Left ventricle myocardium inferior (tissue), 1 donor: ENCODE results near the gene SLC51A. TPM values are rescaled to one million over a fixed set of nuclear protein-coding genes. Genes with fewer than 3 reads are reported as not detected.
"Not testable (repeated sequence)": the region's sequence is repeated elsewhere in the genome, so short reads cannot be mapped to it uniquely, and the experiment has no call there.

ENCODE experiments used
- DNase-seq: peaks from one replicate; pipeline ENCODE4 v3.0.0-alpha.2; 2020
- H3K27ac ChIP-seq: fragments of 200-600 bp; replicated peaks from 2 replicates; pipeline ENCODE4 v1.8.0; 2021
- H3K27me3 ChIP-seq: fragments of 200-600 bp; 2 replicates; pipeline ENCODE4 v1.8.0; 2021; ENCODE audit warnings: low read depth
- H3K36me3 ChIP-seq: fragments of 200-600 bp; 2 replicates; pipeline ENCODE4 v1.8.0; 2021
- H3K4me1 ChIP-seq: fragments of 200-600 bp; 2 replicates; pipeline ENCODE4 v1.8.0; 2021
- H3K4me3 ChIP-seq: fragments of 200-600 bp; 2 replicates; pipeline ENCODE4 v1.8.0; 2021; ENCODE audit warnings: mild to moderate bottlenecking, moderate library complexity
- H3K9me3 ChIP-seq: fragments of 200-600 bp; replicated peaks from 2 replicates; pipeline ENCODE4 v1.8.0; 2021
- CTCF ChIP-seq: fragments of 200-600 bp; IDR thresholded peaks from 2 replicates; pipeline ENCODE4 v1.8.0; 2021; ENCODE audit warnings: antibody characterized with exemption, mild to moderate bottlenecking, borderline replicate concordance
- intact Hi-C: fragments of 100-400 bp; cut with micrococcal nuclease; formaldehyde crosslinking; loops from one replicate; pipeline ENCODE4 v1.11.0; 2022
- total RNA-seq: library from RNA; stranded (reverse); fragmentation: NEBNext Ultra II Directional; extraction: Animal tissue kit (Norgen Biotek cat#: 25700); gene quantifications from one replicate; pipeline ENCODE4 v1.2.1, GENCODE V29; 2021
- donor health status: DM: no; HTN: yes; CAD: no; lungs with severe emphysema.

Gene SLC51A
- total RNA-seq, 1 donor from 2014 or later, result not detected

GRCh38 chr3:196207833-196208607, 8.3 kb upstream of the SLC51A start:
- DNase-seq, result peak; percentile 55
- Histone ChIP-seq H3K27ac (no peak overlapping the region), H3K4me3 (peak overlapping the region; percentile 54), H3K4me1 (peaks cover 4% of the 10 kb centered on the region), H3K9me3 (peaks cover 6% of the 10 kb centered on the region), H3K27me3 (peaks cover 39% of the 10 kb centered on the region), H3K36me3 (no peaks in the 10 kb centered on the region)
- intact Hi-C loops, result no loop called here
- TF ChIP-seq CTCF, result no peak

GRCh38 chr3:196208942-196209695, 7.2 kb upstream of the SLC51A start:
- Histone ChIP-seq H3K36me3 (no peaks in the 10 kb centered on the region), H3K27ac (no peak overlapping the region), H3K4me3 (no peak overlapping the region), H3K9me3 (peaks cover 6% of the 10 kb centered on the region), H3K4me1 (peaks cover 4% of the 10 kb centered on the region), H3K27me3 (peaks cover 40% of the 10 kb centered on the region)
- no peak for TF ChIP-seq CTCF
- DNase-seq, result no peak
- intact Hi-C loops, result no loop called here

GRCh38 chr3:196209944-196210672, 6.2 kb upstream of the SLC51A start:
- H3K27ac ChIP-seq, intact Hi-C loops, H3K4me3 ChIP-seq, DNase-seq, H3K4me1 ChIP-seq, H3K36me3 ChIP-seq, H3K9me3 ChIP-seq: not testable (repeated sequence)
- H3K27me3 ChIP-seq, result peaks cover 47% of the 10 kb centered on the region

- Histone ChIP-seq H3K36me3 (no peaks in the 10 kb centered on the region), H3K27me3 (peaks cover 55% of the 10 kb centered on the region), H3K4me1 (peaks cover 4% of the 10 kb centered on the region), H3K4me3 (no peak within 1 kb of the TSS), H3K27ac (no peak within 1 kb of the TSS), H3K9me3 (no peaks in the 10 kb centered on the region)
- no peak for TF ChIP-seq CTCF
- DNase-seq, result no peak
- intact Hi-C loops, result no loop called here
These were observed 5.4 kb upstream of the SLC51A start, which contains the start of gene ZDHHC19 for GRCh38 chr3:196210673-196211556. Gene ZDHHC19, minus strand, starts transcription at chr3:196211400. Its CDS starts 85 bp downstream, at chr3:196211315.

- intact Hi-C loops, result no loop called here
- Histone ChIP-seq H3K4me3 (no peak overlapping the region), H3K27ac (no peak overlapping the region), H3K36me3 (no peaks in the 10 kb centered on the region), H3K27me3 (peaks cover 44% of the 10 kb centered on the region), H3K9me3 (no peaks in the 10 kb centered on the region), H3K4me1 (peaks cover 12% of the 10 kb centered on the region)
- no peak for TF ChIP-seq CTCF
- DNase-seq, result no peak
These were observed 1.4 kb upstream of the SLC51A start for GRCh38 chr3:196214783-196215441.
